ENCODE results near the gene PANK1. TPM values are rescaled to one million over a fixed set of nuclear protein-coding genes. Genes with fewer than 3 reads are reported as not detected.

The PANK1 gene
- total and polyA plus RNA-seq, 2 of the 4 experiments (the other 2 are of a cell fraction): 3.0 to 8.8 TPM

GRCh38 chr10:89540420-89540949 lies 104.6 kb downstream of the PANK1 start:
- Histone ChIP-seq H3K4me1 (ENCODE audit: control insufficient read depth, insufficient read depth, low read length) (no peaks in the 10 kb centered on the region; the same call in 1 of the 2 replicates), H2AK5ac (ENCODE audit: low read depth, low read length) (no peak overlapping the region; the same call in 1 of the 2 replicates), H3K27me3 (ENCODE audit: control insufficient read depth, insufficient read depth, low read length) (peaks cover 6% of the 10 kb centered on the region; the same call in 1 of the 2 replicates), H4K5ac (ENCODE audit: low read depth, low read length) (no peak overlapping the region), H2AFZ (replicated peaks; ENCODE audit: low read length, poor library complexity) (no peak overlapping the region), H2BK20ac (ENCODE audit: low read depth, low read length) (peak overlapping the region; percentile 64; the same call in 1 of the 2 replicates), H2BK120ac (ENCODE audit: low read depth, low read length) (peak overlapping the region; percentile 36), H3K18ac (ENCODE audit: low read depth, low read length) (no peak overlapping the region), H3K4me3 (ENCODE audit: insufficient read depth, low read depth, low read length) (no peak overlapping the region), H3K27ac (ENCODE audit: insufficient read depth, low read length) (no peak overlapping the region), H4K20me1 (ENCODE audit: insufficient read depth, low read length) (no peaks in the 10 kb centered on the region), H4K91ac (ENCODE audit: insufficient read depth, low read depth, low read length) (no peak overlapping the region), H3K56ac (ENCODE audit: extremely low read depth, insufficient read depth, low read length) (no peak overlapping the region), H3K14ac (replicated peaks; ENCODE audit: low read depth, low read length) (no peak overlapping the region), H2BK5ac (ENCODE audit: low read depth, low read length, poor library complexity, severe bottlenecking) (peak overlapping the region; percentile 10), H3K9ac (ENCODE audit: low read depth, low read length) (no peak overlapping the region), H3K79me1 (ENCODE audit: low read depth in 1 of 2, low read length in 2 of 2) (no peaks in the 10 kb centered on the region), H3K4me2 (ENCODE audit: low read depth, low read length) (peak overlapping the region; percentile 59; the same call in 1 of the 2 replicates), H3K9me1 (ENCODE audit: insufficient read depth, low read length) (0 out of 2 replicates have a peak, but pooled peaks cover 3% of the 10 kb centered on the region), H3K9me3 (ENCODE audit: control insufficient read depth, insufficient read depth, low read length) (no peaks in the 10 kb centered on the region), H2BK15ac (ENCODE audit: low read depth, low read length) (0 out of 3 replicates have a peak overlapping the region, but pooled peaks have one; percentile 0), H3K36me3 (ENCODE audit: control insufficient read depth, insufficient read depth, low read length) (no peaks in the 10 kb centered on the region), H3K23ac (ENCODE audit: low read depth, low read length) (no peak overlapping the region), H4K8ac (ENCODE audit: low read depth in 2 of 2, low read length in 2 of 2) (0 out of 4 replicates have a peak overlapping the region, but pooled peaks of 1 of the 2 experiments have one; percentile 4), H2AK9ac (replicated peaks; ENCODE audit: low read depth, low read length, poor library complexity) (no peak overlapping the region), H3K4ac (ENCODE audit: low read depth, low read length) (0 out of 2 replicates have a peak overlapping the region, but pooled peaks have one; percentile 22)
- ChIA-PET CTCF (interaction anchor here (0.6 to 0.9 kb wide), 3 partner anchors 9 to 124 kb away, joined by 4 to 5 read pairs (median 4); no protein-coding TSS in a partner anchor), POLR2A (ENCODE audit: unreplicated experiment) (no interaction called here)
- BruUV-seq (replicated peaks): no TSS peak
- WGBS, 2 experiments (ENCODE audit: extremely low coverage in 2 of 2, insufficient read length in 1 of 2): 56% methylated on average over 2 of the region's 4 CpGs; no CpG with 5 or more reads in 1 of the 2 experiments
- intact Hi-C loops (cut with micrococcal nuclease): no loop called here
- dilution Hi-C loops (cut with HindIII; ENCODE audit: low sequenced_read_pairs, unreplicated experiment): no loop called here
- peak; percentile 86 for DNase-seq
- peak; percentile 76 for ATAC-seq (ENCODE audit: low read depth)
- in situ Hi-C loops (cut with MboI; ENCODE audit: low sequenced_read_pairs): no loop called here
- TF ChIP-seq SMC3 (IDR thresholded peaks at IDR 0.05; ENCODE audit: low read depth, low read length) (no peak), CEBPB (IDR thresholded peaks at IDR 0.05; ENCODE audit: low read depth, low read length) (peak; percentile 21; the same call in 1 of the 2 replicates), FOS (IDR thresholded peaks at IDR 0.05; ENCODE audit: low read depth, low read length) (0 out of 2 replicates have a peak, but pooled peaks have one; percentile 18)

Data from IMR-90 (cell line).